HepG2 (cell line): ENCODE measurements around the gene PODXL2.
A peak's percentile ranks its signal among the peaks of the same experiment; 100 is the strongest.

ENCODE experiments used
- ATF1 ChIP-seq: IDR thresholded peaks from 2 replicates; pipeline ENCODE4 v1.6.1; 2016; ENCODE audit warnings: mild to moderate bottlenecking, control low read depth
- CBX2 ChIP-seq, 2 experiments: fragments of 200-600 bp in 1 of 2; sonication (generic); formaldehyde crosslinking in 1 of 2; IDR thresholded peaks; 2 replicates each; pipeline versions ENCODE4 v1.7.0 to v1.8.1; 2018 to 2022; ENCODE audit warnings: low read depth in 2 of 2, low read length in 1 of 2, mild to moderate bottlenecking in 1 of 2, missing genetic modification reagents in 1 of 2
- MAFG ChIP-seq: sonication (generic); formaldehyde crosslinking; IDR thresholded peaks from 2 replicates; pipeline ENCODE4 v1.5.1; 2020; ENCODE audit warnings: mild to moderate bottlenecking, missing genetic modification reagents
- POLR2A ChIP-seq, 2 experiments: IDR thresholded peaks; 2 replicates each; pipeline ENCODE4 v1.6.1; 2011; ENCODE audit warnings: low read depth in 2 of 2, low read length in 2 of 2, mild to moderate bottlenecking in 1 of 2, moderate library complexity in 1 of 2; ENCODE audit not compliant: insufficient read depth in 1 of 2
- SOX13 ChIP-seq, 3 experiments: fragments of 450-650 bp in 1 of 3; sonication (generic) in 1 of 3; formaldehyde crosslinking in 1 of 3; IDR thresholded peaks in 2 of 3; conservative IDR thresholded peaks in 1 of 3; 2 replicates each; pipeline versions ENCODE4 v1.5.0 to v1.6.1; 2016 to 2020; ENCODE audit warnings: antibody characterized with exemption in 1 of 3, mild to moderate bottlenecking in 1 of 3, missing compliant biosample characterization in 1 of 3, missing genetic modification reagents in 1 of 3, moderate library complexity in 1 of 3
- ZKSCAN1 ChIP-seq: fragments of 150-350 bp; IDR thresholded peaks from 2 replicates; pipeline ENCODE4 v1.6.1; 2014; ENCODE audit warnings: low read length
- ZNF614 ChIP-seq: IDR thresholded peaks from 2 replicates; pipeline ENCODE4 v1.6.1; 2018; ENCODE audit warnings: missing biosample characterization, missing genetic modification reagents, inconsistent platforms, borderline replicate concordance
- TF ChIP-seq, protein P1 (sequence below): sonication (generic); formaldehyde crosslinking; IDR thresholded peaks from 2 replicates; pipeline ENCODE4 v1.5.0; 2020; ENCODE audit warnings: mild to moderate bottlenecking, missing genetic modification reagents, moderate library complexity
- TF ChIP-seq, protein P2 (sequence below): IDR thresholded peaks from 2 replicates; pipeline ENCODE4 v1.6.1; 2016; ENCODE audit warnings: low read depth, borderline replicate concordance
- TF ChIP-seq, protein P3 (sequence below): sonication (generic); formaldehyde crosslinking; IDR thresholded peaks from 2 replicates; pipeline ENCODE4 v1.8.1; 2022; ENCODE audit warnings: low read depth, mild to moderate bottlenecking, missing genetic modification reagents

DNA sequence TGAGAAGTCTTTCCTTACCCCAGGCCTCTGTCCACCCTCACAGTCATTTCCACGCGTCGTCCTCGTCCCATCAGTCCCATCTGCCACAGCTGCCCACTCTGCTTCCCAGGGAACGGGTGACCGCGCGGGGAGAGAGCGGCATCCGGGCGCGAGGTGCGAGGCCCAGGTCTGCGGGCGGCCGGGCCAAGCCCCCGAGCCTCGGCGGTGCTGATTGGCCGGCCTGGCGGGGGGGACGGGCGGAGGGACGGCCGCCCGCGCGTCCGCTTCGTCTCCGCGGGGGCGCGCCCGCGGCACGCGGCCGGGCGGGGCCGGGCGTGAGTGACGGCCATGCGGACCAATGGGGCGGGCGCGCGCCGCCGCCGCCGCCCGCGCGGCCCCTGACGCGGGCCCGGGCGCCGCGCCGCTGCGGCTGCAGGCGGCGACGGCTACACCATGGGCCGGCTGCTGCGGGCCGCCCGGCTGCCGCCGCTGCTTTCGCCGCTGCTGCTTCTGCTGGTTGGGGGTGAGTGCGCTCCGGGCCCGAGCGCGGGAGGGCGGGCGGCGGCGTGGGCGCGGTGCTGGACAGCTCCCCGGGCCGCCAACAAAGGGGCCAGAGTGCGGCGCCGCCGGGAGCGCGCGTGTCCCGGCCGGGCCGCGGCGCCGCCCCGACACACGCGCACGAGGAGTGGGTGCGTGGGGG is at the start of gene PODXL2:
- no peak for TF ChIP-seq ZNF614 (CRISPR knock-in tag)
- TF ChIP-seq ATF1 (CRISPR knock-in tag): no peak
- no peak for TF ChIP-seq MAFG (CRISPR knock-in tag)
- no peak for TF ChIP-seq ZKSCAN1
- TF ChIP-seq, protein P1, sequence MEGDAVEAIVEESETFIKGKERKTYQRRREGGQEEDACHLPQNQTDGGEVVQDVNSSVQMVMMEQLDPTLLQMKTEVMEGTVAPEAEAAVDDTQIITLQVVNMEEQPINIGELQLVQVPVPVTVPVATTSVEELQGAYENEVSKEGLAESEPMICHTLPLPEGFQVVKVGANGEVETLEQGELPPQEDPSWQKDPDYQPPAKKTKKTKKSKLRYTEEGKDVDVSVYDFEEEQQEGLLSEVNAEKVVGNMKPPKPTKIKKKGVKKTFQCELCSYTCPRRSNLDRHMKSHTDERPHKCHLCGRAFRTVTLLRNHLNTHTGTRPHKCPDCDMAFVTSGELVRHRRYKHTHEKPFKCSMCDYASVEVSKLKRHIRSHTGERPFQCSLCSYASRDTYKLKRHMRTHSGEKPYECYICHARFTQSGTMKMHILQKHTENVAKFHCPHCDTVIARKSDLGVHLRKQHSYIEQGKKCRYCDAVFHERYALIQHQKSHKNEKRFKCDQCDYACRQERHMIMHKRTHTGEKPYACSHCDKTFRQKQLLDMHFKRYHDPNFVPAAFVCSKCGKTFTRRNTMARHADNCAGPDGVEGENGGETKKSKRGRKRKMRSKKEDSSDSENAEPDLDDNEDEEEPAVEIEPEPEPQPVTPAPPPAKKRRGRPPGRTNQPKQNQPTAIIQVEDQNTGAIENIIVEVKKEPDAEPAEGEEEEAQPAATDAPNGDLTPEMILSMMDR (CRISPR knock-in tag): no peak
- TF ChIP-seq SOX13 (IDR thresholded peaks at IDR 0.05): no peak
- peak in 1 of 2 experiments; percentile 6; a peak in 1 of 4 replicates for TF ChIP-seq SOX13 (CRISPR knock-in tag; conservative IDR thresholded peaks at IDR 0.05 in 1 of 2, IDR thresholded peaks at IDR 0.05 in 1 of 2)
- TF ChIP-seq CBX2 (IDR thresholded peaks at IDR 0.05; ENCODE audit: low read depth, low read length): no peak
- no peak for TF ChIP-seq CBX2 (CRISPR knock-in tag; IDR thresholded peaks at IDR 0.05; ENCODE audit: low read depth)
- TF ChIP-seq, protein P2, sequence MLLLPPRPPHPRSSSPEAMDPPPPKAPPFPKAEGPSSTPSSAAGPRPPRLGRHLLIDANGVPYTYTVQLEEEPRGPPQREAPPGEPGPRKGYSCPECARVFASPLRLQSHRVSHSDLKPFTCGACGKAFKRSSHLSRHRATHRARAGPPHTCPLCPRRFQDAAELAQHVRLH (CRISPR knock-in tag): no peak
- TF ChIP-seq, protein P3, sequence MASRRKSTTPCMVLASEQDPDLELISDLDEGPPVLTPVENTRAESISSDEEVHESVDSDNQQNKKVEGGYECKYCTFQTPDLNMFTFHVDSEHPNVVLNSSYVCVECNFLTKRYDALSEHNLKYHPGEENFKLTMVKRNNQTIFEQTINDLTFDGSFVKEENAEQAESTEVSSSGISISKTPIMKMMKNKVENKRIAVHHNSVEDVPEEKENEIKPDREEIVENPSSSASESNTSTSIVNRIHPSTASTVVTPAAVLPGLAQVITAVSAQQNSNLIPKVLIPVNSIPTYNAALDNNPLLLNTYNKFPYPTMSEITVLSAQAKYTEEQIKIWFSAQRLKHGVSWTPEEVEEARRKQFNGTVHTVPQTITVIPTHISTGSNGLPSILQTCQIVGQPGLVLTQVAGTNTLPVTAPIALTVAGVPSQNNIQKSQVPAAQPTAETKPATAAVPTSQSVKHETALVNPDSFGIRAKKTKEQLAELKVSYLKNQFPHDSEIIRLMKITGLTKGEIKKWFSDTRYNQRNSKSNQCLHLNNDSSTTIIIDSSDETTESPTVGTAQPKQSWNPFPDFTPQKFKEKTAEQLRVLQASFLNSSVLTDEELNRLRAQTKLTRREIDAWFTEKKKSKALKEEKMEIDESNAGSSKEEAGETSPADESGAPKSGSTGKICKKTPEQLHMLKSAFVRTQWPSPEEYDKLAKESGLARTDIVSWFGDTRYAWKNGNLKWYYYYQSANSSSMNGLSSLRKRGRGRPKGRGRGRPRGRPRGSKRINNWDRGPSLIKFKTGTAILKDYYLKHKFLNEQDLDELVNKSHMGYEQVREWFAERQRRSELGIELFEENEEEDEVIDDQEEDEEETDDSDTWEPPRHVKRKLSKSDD (CRISPR knock-in tag): peak; percentile 65; the same call in 1 of the 2 replicates
- TF ChIP-seq POLR2A (IDR thresholded peaks at IDR 0.05; ENCODE audit: insufficient read depth in 1 of 2, low read depth in 2 of 2, low read length in 2 of 2): peak in 1 of 2 experiments; percentile 32; a peak in 1 of 4 replicates
